ENCODE measurements around the gene OAF.
A peak's percentile ranks its signal among the peaks of the same experiment; 100 is the strongest.

The OAF gene

DNA sequence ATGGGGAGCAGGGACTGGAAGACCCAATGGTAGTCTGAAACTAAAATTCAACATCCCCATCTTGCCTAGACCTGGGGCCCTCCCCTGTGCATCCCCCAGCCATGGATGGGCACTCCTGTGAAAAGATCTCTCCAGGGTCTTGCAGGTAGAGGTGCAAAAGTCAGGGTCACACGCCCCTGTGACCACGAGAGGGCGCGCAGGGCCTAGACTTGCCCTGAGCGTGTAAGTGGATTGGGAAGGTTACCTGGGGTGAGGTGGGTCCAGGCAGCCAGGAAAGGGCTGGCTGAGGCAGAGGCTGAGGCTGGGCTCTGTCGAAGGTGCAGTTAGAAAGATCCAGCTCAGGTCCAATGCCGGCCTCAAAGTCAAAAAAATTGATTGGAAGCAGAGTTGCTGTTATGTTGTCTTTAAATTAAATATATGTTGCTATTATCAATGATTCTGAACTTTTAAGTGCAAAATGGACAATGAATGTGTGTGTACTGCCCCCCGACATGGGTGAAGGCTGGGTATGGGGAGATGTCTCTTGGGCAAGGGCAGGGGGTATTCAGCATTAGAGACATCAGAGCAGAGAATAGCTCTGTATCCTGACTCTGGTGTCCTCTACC, 24.3 kb downstream of the OAF start:
- peak; percentile 89 to 93 for DNase-seq (ENCODE audit: low read depth in 1 of 2, low spot score in 1 of 2)
- in situ Hi-C loops (cut with HindIII; ENCODE audit: low pct_unique_long_range_greater_than_20kb, low sequenced_read_pairs) = no loop called here

DNA sequence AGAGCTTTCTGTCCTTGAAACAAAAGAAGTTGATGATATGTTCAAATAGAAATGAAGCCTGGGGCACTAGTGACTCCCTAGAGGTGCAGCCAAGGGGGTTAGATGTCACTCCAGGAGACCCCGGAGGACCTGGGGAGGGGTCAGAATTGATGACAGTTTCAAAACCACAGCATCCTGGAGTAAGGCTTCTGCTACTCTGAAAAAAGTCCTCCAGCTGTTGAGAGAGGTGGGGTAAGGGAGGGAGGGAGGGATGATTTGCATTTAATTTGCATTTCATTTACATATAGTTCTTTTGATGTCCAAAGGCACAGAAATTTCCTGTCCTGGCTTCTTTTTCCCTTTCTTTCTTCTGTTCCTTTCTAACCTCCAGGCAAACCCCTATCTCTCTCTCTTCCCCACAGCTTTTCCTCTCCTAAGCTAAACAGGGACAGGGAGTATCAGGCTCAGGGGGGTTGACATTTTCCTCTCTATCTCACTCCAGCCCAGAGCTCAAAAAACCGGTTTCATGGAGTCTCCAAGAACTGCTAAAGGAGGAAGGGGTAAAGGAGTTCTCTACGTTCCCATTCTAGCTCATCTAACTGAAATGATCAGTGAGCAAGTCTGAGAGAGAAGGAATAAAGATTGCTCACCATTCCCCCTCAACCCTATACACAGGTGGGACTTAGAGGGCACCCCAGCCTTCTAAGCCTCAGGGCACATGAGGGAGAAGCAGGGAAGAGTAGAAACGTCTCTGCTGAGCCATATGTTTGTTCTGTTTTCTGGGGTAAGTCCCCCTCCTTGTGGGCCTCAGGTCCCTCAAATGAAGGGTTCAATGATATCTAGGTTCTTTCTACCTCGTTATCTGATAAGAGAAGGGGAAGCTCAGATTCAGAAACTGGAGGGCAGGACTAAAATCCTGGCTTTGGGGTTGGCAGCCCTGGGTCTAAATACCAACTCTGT, 25.6 kb downstream of the OAF start:
- no peak for TF ChIP-seq JUND (IDR thresholded peaks at IDR 0.05; ENCODE audit: low read depth)
- in situ Hi-C loops (cut with HindIII; ENCODE audit: low pct_unique_long_range_greater_than_20kb, low sequenced_read_pairs) = no loop called here
- peak; percentile 44 to 98 for DNase-seq (ENCODE audit: low read depth in 1 of 2, low spot score in 1 of 2)

More for the DNA sequence above, 24.3 kb downstream of the OAF start:
- no peak for TF ChIP-seq JUND (IDR thresholded peaks at IDR 0.05; ENCODE audit: low read depth)

GRCh38 chr11:120238968-120239620, 28.3 kb downstream of the OAF start:
- in situ Hi-C loops (cut with HindIII; ENCODE audit: low pct_unique_long_range_greater_than_20kb, low sequenced_read_pairs) = no loop called here
- DNase-seq (ENCODE audit: low read depth in 1 of 2, low spot score in 1 of 2) = no peak
- no peak for TF ChIP-seq JUND (IDR thresholded peaks at IDR 0.05; ENCODE audit: low read depth)

DNA sequence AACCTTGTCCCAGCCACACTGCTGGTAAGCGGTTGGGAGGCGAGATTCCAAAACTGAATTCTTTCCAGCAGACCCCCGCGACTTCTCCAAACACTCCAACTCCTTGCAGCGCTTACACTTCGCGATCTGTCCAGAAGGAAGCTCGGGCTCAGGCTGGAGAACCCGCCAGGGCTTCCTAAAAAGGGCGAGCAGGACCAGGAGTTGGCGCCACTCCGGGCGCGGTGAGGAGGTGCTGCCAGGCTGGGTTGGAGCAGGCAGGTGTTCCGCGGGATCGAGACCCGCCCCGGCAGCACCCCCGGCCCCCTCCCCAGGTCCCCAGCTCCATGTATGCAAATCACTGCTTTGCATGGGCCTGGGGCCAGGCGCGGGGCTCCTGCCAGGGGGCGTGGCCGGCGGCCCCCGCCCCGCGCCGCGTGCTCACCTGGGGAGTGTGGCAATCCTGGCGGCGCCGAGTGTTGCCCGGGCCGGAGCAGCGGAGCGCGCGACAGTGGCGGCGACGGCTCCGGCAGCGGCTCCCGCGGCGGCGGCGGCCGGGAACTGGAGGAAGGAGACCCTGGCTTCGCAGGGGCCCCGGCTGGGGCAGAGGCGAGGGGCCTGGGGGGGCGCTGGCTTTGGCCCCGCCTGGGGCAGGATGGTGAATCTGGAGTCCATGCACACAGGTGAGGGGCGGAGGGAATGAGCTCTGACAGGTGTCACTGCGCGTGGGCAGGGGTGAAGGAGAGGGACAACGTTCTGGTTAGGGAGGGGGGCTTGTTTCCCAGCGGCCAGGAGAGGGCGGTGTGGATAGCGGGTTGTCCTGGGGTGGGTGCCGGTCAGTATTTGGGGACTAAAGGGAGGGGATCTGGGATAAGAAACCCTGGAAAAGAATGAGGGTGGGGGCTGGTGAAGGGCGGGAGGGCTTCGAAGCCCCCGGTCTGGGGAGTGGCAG, 29.1 kb downstream of the OAF start, which contains the start of gene POU2F3:
Gene POU2F3 (plus strand): TSS at position 428 of the 928 bp plus-strand sequence. CDS start 204 bp downstream, at position 632.
- peak; percentile 72 to 80 for DNase-seq (ENCODE audit: low read depth in 1 of 2, low spot score in 1 of 2)
- in situ Hi-C loops (cut with HindIII; ENCODE audit: low pct_unique_long_range_greater_than_20kb, low sequenced_read_pairs) = no loop called here
- no peak for TF ChIP-seq JUND (IDR thresholded peaks at IDR 0.05; ENCODE audit: low read depth)

DNA sequence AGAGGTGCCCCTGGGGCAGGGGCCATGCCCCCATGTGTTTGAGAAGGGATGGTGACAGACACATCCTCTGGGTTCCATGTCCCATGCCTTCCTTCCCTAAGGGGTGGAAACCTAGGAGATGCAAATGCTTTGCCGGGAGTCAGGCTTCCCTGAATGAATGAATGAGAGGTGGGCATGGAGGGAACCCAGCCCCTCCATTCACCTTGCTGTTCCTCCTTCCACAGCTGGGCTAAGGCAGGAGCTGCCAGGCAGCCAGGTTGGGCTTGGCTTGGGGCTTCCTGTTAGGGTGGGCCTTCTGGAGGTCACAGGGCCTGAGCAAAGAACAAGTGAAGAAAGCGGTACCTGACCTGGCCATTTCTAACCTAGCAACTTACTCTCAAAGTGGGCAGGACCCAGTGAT, 30.0 kb downstream of the OAF start:
- DNase-seq (ENCODE audit: low read depth in 1 of 2, low spot score in 1 of 2) = no peak
- TF ChIP-seq JUND (IDR thresholded peaks at IDR 0.05; ENCODE audit: low read depth) = no peak
- in situ Hi-C loops (cut with HindIII; ENCODE audit: low pct_unique_long_range_greater_than_20kb, low sequenced_read_pairs) = no loop called here

- in situ Hi-C loops (cut with HindIII; ENCODE audit: low pct_unique_long_range_greater_than_20kb, low sequenced_read_pairs) = no loop called here
- TF ChIP-seq JUND (IDR thresholded peaks at IDR 0.05; ENCODE audit: low read depth) = no peak
- no peak for DNase-seq (ENCODE audit: low read depth in 1 of 2, low spot score in 1 of 2)
Measured at GRCh38 chr11:120241277-120241676, 30.4 kb downstream of the OAF start.

- in situ Hi-C loops (cut with HindIII; ENCODE audit: low pct_unique_long_range_greater_than_20kb, low sequenced_read_pairs) = no loop called here
- TF ChIP-seq JUND (IDR thresholded peaks at IDR 0.05; ENCODE audit: low read depth) = no peak
- no peak for DNase-seq (ENCODE audit: low read depth in 1 of 2, low spot score in 1 of 2)
Measured at GRCh38 chr11:120243221-120243620, 32.4 kb downstream of the OAF start.

DNA sequence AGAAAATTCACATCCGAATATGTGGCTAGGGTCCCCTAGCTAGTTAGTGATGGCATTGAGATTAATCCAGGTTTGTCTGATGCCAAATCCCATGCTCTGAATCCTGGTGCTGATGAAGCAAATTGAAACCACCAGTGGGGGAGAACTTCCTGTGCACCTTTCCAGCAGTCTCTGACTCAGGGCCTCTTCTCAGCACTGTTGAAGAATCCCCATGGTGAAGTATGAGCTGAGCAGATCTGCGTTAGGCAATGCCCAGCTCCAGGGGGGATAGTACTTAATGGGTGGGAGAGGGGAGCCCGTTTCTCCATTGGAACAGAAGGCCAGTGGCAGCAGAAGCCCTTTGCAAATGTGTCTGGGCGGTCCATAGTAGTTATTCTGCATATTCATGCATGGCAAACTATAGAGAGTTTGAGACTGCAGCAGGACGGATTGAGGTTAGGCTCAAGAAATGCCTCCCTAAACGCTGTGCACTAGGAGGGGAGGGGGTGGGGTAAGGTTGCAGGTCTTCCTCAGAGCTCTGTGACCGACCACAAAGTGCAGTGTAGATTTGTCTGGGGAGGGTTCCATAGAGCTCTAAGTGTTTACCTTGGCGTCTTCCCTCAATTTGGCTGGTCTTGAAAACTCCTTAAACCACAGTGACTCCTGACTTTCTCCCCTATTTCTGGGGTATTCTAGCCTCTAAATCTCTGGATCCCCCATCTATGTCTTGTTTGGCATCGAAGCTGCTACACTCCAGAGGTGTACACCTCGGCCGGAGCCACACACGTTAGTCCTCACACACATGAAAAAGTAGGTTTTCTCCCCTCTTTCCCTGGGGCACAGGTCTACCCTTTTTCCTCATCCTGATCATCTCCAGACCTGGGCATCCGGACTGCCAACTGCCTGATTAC, 33.9 kb downstream of the OAF start:
- no peak for DNase-seq (ENCODE audit: low read depth in 1 of 2, low spot score in 1 of 2)
- no peak for TF ChIP-seq JUND (IDR thresholded peaks at IDR 0.05; ENCODE audit: low read depth)
- in situ Hi-C loops (cut with HindIII; ENCODE audit: low pct_unique_long_range_greater_than_20kb, low sequenced_read_pairs) = no loop called here

- DNase-seq (ENCODE audit: low read depth in 1 of 2, low spot score in 1 of 2) = no peak
- no peak for TF ChIP-seq JUND (IDR thresholded peaks at IDR 0.05; ENCODE audit: low read depth)
- in situ Hi-C loops (cut with HindIII; ENCODE audit: low pct_unique_long_range_greater_than_20kb, low sequenced_read_pairs) = no loop called here
Measured at GRCh38 chr11:120245434-120245833, 34.6 kb downstream of the OAF start.

GRCh38 chr11:120248551-120249278, 37.9 kb downstream of the OAF start:
- in situ Hi-C loops (cut with HindIII; ENCODE audit: low pct_unique_long_range_greater_than_20kb, low sequenced_read_pairs) = no loop called here
- DNase-seq (ENCODE audit: low read depth in 1 of 2, low spot score in 1 of 2) = no peak
- TF ChIP-seq JUND (IDR thresholded peaks at IDR 0.05; ENCODE audit: low read depth) = no peak
